HG03108 (cell line): ENCODE data around the gene TFIP11.
"Not testable (repeated sequence)": the region's sequence is repeated elsewhere in the genome, so short reads cannot be mapped to it uniquely, and the experiment has no call there.

Experiments
- ATAC-seq: cut with Tn5 transposase; IDR thresholded peaks from one replicate; pipeline ENCODE4 v1.9.1; 2021; ENCODE audit warnings: moderate library complexity; ENCODE audit not compliant: unreplicated experiment

Gene TFIP11

GRCh38 chr22:26541167-26541819 lies 29.0 kb upstream of the TFIP11 start:
- no peak for ATAC-seq

- no peak for ATAC-seq
These were observed 27.8 kb upstream of the TFIP11 start for GRCh38 chr22:26540119-26540518.

- ATAC-seq, result no peak
These were observed 24.5 kb upstream of the TFIP11 start for GRCh38 chr22:26536762-26537134.

GRCh38 chr22:26536056-26536761 lies 23.9 kb upstream of the TFIP11 start:
- no peak for ATAC-seq

GRCh38 chr22:26535603-26535908 lies 23.3 kb upstream of the TFIP11 start:
- no peak for ATAC-seq

GRCh38 chr22:26534874-26535602 lies 22.8 kb upstream of the TFIP11 start:
- ATAC-seq, result no peak

GRCh38 chr22:26534171-26534855 lies 22.0 kb upstream of the TFIP11 start:
- ATAC-seq, result no peak

GRCh38 chr22:26529345-26529744 lies 17.1 kb upstream of the TFIP11 start:
- ATAC-seq, result no peak

- not testable (repeated sequence) for ATAC-seq
These were observed 16.2 kb upstream of the TFIP11 start for GRCh38 chr22:26528518-26528917.

- no peak for ATAC-seq
These were observed 15.5 kb upstream of the TFIP11 start for GRCh38 chr22:26527574-26528465.

- no peak for ATAC-seq
These were observed 14.9 kb upstream of the TFIP11 start for GRCh38 chr22:26527167-26527566.

- no peak for ATAC-seq
These were observed 13.8 kb upstream of the TFIP11 start for GRCh38 chr22:26525946-26526564.

GRCh38 chr22:26524870-26525269 lies 12.6 kb upstream of the TFIP11 start:
- no peak for ATAC-seq

- no peak for ATAC-seq
These were observed 10.3 kb upstream of the TFIP11 start for GRCh38 chr22:26522592-26522991.

- no peak for ATAC-seq
These were observed 9.7 kb upstream of the TFIP11 start for GRCh38 chr22:26522012-26522411.

GRCh38 chr22:26517429-26517828 lies 5.2 kb upstream of the TFIP11 start:
- no peak for ATAC-seq

- no peak for ATAC-seq
These were observed 4.2 kb upstream of the TFIP11 start for GRCh38 chr22:26516503-26516902.

GRCh38 chr22:26515931-26516330 lies 3.7 kb upstream of the TFIP11 start:
- no peak for ATAC-seq

- ATAC-seq, result no peak
These were observed 2.3 kb upstream of the TFIP11 start for GRCh38 chr22:26514419-26515161.

GRCh38 chr22:26513838-26514237 lies 1.6 kb upstream of the TFIP11 start:
- no peak for ATAC-seq
